Neutrophil (primary cell): ENCODE data around the gene MAPK13.
A peak's percentile ranks its signal among the peaks of the same experiment; 100 is the strongest.

ENCODE experiments used
- H3K27ac ChIP-seq: fragments of 200-600 bp; sonication (generic); 2 replicates; pipeline ENCODE4 v1.5.1; 2016; ENCODE audit warnings: mild to moderate bottlenecking, moderate library complexity
- H3K27me3 ChIP-seq: fragments of 200-600 bp; sonication (generic); 2 replicates; pipeline ENCODE4 v1.6.0; 2016; ENCODE audit warnings: mild to moderate bottlenecking
- H3K36me3 ChIP-seq: fragments of 200-600 bp; sonication (generic); 2 replicates; pipeline ENCODE4 v1.5.1; 2017
- H3K4me1 ChIP-seq, 2 experiments: fragments of 200-600 bp in 1 of 2; sonication (generic) in 1 of 2; 1 replicate in 1 of 2; 2 replicates in 1 of 2; pipeline versions ENCODE4 v1.5.1 to v1.6.1; 2013 to 2016; ENCODE audit warnings: low read depth in 1 of 2, low read length in 1 of 2, mild to moderate bottlenecking in 1 of 2, moderate library complexity in 1 of 2; ENCODE audit not compliant: control insufficient read depth in 1 of 2, insufficient read depth in 1 of 2
- H3K4me3 ChIP-seq, 2 experiments: fragments of 200-600 bp in 1 of 2; sonication (generic) in 1 of 2; 1 replicate in 1 of 2; 2 replicates in 1 of 2; pipeline ENCODE4 v1.5.1; 2013 to 2016; ENCODE audit warnings: low read depth in 1 of 2, low read length in 1 of 2, mild to moderate bottlenecking in 1 of 2, moderate library complexity in 1 of 2
- H3K9me3 ChIP-seq: fragments of 200-600 bp; sonication (generic); 2 replicates; pipeline ENCODE4 v1.5.1; 2016
- TF ChIP-seq, protein P1 (sequence below): fragments of 200-600 bp; sonication (generic); IDR thresholded peaks from 2 replicates; pipeline ENCODE4 v1.5.1; 2016; ENCODE audit warnings: antibody characterized with exemption

Gene MAPK13

DNA sequence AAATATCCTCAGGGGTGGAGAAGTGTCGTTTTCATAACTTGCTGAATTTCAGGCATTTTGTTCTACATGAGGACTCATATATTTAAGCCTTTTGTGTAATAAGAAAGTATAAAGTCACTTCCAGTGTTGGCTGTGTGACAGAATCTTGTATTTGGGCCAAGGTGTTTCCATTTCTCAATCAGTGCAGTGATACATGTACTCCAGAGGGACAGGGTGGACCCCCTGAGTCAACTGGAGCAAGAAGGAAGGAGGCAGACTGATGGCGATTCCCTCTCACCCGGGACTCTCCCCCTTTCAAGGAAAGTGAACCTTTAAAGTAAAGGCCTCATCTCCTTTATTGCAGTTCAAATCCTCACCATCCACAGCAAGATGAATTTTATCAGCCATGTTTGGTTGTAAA, 20.3 kb upstream of the MAPK13 start:
- H3K4me1 ChIP-seq = peaks cover 18 to 21% of the 10 kb centered on the region in 2 experiments
- TF ChIP-seq, protein P1, sequence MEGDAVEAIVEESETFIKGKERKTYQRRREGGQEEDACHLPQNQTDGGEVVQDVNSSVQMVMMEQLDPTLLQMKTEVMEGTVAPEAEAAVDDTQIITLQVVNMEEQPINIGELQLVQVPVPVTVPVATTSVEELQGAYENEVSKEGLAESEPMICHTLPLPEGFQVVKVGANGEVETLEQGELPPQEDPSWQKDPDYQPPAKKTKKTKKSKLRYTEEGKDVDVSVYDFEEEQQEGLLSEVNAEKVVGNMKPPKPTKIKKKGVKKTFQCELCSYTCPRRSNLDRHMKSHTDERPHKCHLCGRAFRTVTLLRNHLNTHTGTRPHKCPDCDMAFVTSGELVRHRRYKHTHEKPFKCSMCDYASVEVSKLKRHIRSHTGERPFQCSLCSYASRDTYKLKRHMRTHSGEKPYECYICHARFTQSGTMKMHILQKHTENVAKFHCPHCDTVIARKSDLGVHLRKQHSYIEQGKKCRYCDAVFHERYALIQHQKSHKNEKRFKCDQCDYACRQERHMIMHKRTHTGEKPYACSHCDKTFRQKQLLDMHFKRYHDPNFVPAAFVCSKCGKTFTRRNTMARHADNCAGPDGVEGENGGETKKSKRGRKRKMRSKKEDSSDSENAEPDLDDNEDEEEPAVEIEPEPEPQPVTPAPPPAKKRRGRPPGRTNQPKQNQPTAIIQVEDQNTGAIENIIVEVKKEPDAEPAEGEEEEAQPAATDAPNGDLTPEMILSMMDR = no peak
- H3K27me3 ChIP-seq = no peaks in the 10 kb centered on the region
- no peak overlapping the region for H3K4me3 ChIP-seq
- peaks cover 84% of the 10 kb centered on the region for H3K36me3 ChIP-seq
- H3K27ac ChIP-seq = peak overlapping the region; percentile 17
- no peaks in the 10 kb centered on the region for H3K9me3 ChIP-seq

- Histone ChIP-seq H3K27ac (peak overlapping the region; percentile 12), H3K4me3 (no peak overlapping the region), H3K4me1 (peaks cover 26 to 29% of the 10 kb centered on the region in 2 experiments), H3K9me3 (no peaks in the 10 kb centered on the region), H3K27me3 (no peaks in the 10 kb centered on the region), H3K36me3 (peaks cover 76% of the 10 kb centered on the region)
- TF ChIP-seq, protein P1 = no peak
Measured at GRCh38 chr6:36110863-36111262, 19.4 kb upstream of the MAPK13 start.

DNA sequence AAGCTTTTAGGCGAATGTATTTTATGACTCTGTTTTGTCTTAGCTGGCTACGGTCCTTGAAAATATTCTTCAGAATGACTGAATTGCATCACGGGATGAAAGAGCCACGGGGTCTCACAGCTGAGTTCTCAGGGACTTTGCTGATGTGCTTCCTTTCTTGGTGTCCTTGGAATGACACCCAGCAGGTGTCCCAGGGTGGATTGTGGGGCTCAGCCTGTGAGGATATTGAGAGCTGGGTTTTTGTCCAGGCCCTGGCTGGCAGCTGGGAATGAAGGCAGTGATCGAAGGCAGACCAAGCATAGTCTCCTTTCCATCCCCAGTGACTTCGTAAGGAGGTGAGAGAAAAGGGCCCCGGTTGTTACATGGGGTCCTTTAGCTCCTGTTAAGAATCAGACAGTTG, 18.8 kb upstream of the MAPK13 start:
- Histone ChIP-seq H3K27me3 (no peaks in the 10 kb centered on the region), H3K9me3 (no peaks in the 10 kb centered on the region), H3K27ac (peak overlapping the region; percentile 12), H3K36me3 (peaks cover 73% of the 10 kb centered on the region), H3K4me1 (peaks cover 33 to 36% of the 10 kb centered on the region in 2 experiments), H3K4me3 (no peak overlapping the region)
- TF ChIP-seq, protein P1 = no peak

DNA sequence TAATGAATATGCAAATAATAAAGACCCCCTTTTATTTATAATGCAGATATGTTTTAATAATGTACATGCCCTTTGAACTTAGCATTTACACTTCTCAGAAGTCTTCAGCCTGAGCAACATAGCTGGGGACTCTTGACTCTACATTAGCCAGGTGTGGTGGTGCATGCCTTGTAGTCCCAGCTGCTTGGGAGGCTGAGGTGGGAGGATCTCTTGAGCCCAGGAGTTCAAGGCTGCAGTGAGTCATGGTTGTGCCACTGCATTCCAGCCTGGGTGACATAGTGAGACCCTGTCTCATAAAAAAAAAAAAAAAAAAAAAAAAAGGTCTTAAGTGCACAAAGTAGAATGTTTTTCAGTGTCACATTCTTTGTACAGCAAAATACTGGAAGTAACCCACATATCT, 17.3 kb upstream of the MAPK13 start:
- peaks cover 48 to 51% of the 10 kb centered on the region in 2 experiments for H3K4me1 ChIP-seq
- H3K4me3 ChIP-seq = no peak overlapping the region
- TF ChIP-seq, protein P1 = no peak
- H3K36me3 ChIP-seq = peaks cover 68% of the 10 kb centered on the region
- no peaks in the 10 kb centered on the region for H3K9me3 ChIP-seq
- peak overlapping the region; percentile 7 for H3K27ac ChIP-seq
- no peaks in the 10 kb centered on the region for H3K27me3 ChIP-seq

GRCh38 chr6:36113703-36114102, 16.6 kb upstream of the MAPK13 start:
- Histone ChIP-seq H3K9me3 (no peaks in the 10 kb centered on the region), H3K4me3 (no peak overlapping the region), H3K27me3 (no peaks in the 10 kb centered on the region), H3K27ac (peak overlapping the region; percentile 52), H3K36me3 (peaks cover 65% of the 10 kb centered on the region), H3K4me1 (peaks cover 54 to 58% of the 10 kb centered on the region in 2 experiments)
- TF ChIP-seq, protein P1 = no peak
